Measurements from ENCODE around the gene ITPR3. TPM values are rescaled to one million over a fixed set of nuclear protein-coding genes. Genes with fewer than 3 reads are reported as not detected.

The ITPR3 gene
- total RNA-seq, 1 donor from 2014 or later, result 5.6 TPM

DNA sequence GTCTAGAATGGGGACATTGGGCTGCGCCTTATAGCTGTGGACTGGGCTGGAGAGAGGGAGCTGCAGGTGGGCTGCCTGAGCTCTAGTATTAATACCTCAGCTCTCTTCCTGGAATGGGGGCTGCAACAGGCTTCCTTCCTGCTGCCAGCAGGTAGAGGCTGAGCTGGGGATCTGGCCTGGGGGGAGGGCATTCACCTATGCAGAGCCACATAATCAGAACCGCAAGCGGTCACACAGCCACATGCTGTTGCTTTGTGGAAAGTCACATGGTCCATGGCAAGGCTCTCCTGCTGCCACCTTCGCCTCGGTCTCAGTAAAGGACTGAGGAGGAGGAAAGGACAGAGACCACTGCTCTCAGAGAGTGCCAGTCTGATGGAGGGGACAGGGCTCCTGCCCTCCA lies 35.7 kb downstream of the ITPR3 start:
- intact Hi-C loops (cut with micrococcal nuclease), result no loop called here
- Histone ChIP-seq H3K27me3 (ENCODE audit: low read depth) (no peaks in the 10 kb centered on the region), H3K4me1 (peaks cover 5% of the 10 kb centered on the region), H3K4me3 (no peak overlapping the region), H3K9me3 (replicated peaks) (no peaks in the 10 kb centered on the region), H3K27ac (replicated peaks) (no peak overlapping the region), H3K36me3 (peaks cover 18% of the 10 kb centered on the region)
- no peak for DNase-seq
- TF ChIP-seq CTCF (IDR thresholded peaks at IDR 0.05; ENCODE audit: borderline replicate concordance), result no peak

- peaks cover 13% of the 10 kb centered on the region for H3K36me3 ChIP-seq
- H3K4me1 ChIP-seq, result no peaks in the 10 kb centered on the region
- no peak overlapping the region for H3K4me3 ChIP-seq
- DNase-seq, result no peak
- H3K9me3 ChIP-seq (replicated peaks), result no peaks in the 10 kb centered on the region
- no peaks in the 10 kb centered on the region for H3K27me3 ChIP-seq (ENCODE audit: low read depth)
- TF ChIP-seq CTCF (IDR thresholded peaks at IDR 0.05; ENCODE audit: borderline replicate concordance), result no peak
- H3K27ac ChIP-seq (replicated peaks), result no peak overlapping the region
- intact Hi-C loops (cut with micrococcal nuclease), result no loop called here
Observed at GRCh38 chr6:33658982-33659689, 38.0 kb downstream of the ITPR3 start.

DNA sequence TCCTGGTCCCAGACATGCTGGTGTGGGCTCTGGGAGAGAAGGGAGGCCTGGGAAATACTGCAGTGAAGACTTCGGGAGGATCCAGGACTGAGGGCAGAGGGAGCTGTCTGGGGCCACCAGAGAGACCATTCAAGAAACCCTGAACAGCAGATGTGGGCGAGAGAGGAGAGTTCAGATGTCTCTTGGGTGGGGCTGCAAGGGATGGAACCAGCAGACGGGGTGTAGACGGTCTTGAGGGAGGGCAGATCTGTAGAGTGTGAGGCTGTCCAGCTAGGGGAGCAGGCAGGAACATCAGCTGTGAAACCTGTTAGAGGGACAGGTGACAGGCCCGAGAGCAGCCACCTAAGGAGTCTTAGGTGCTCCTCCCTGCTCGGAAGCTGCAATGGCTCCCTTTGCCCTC lies 38.9 kb downstream of the ITPR3 start:
- Histone ChIP-seq H3K27ac (replicated peaks) (no peak overlapping the region), H3K36me3 (peaks cover 18% of the 10 kb centered on the region), H3K27me3 (ENCODE audit: low read depth) (no peaks in the 10 kb centered on the region), H3K9me3 (replicated peaks) (no peaks in the 10 kb centered on the region), H3K4me3 (no peak overlapping the region), H3K4me1 (no peaks in the 10 kb centered on the region)
- DNase-seq, result no peak
- intact Hi-C loops (cut with micrococcal nuclease), result no loop called here
- TF ChIP-seq CTCF (IDR thresholded peaks at IDR 0.05; ENCODE audit: borderline replicate concordance), result no peak

- intact Hi-C loops (cut with micrococcal nuclease), result no loop called here
- Histone ChIP-seq H3K9me3 (replicated peaks) (no peaks in the 10 kb centered on the region), H3K27ac (replicated peaks) (no peak overlapping the region), H3K4me1 (no peaks in the 10 kb centered on the region), H3K27me3 (ENCODE audit: low read depth) (no peaks in the 10 kb centered on the region), H3K36me3 (peaks cover 25% of the 10 kb centered on the region), H3K4me3 (no peak overlapping the region)
- DNase-seq, result no peak
- TF ChIP-seq CTCF (IDR thresholded peaks at IDR 0.05; ENCODE audit: borderline replicate concordance), result no peak
Observed at GRCh38 chr6:33661106-33661838, 40.1 kb downstream of the ITPR3 start.

DNA sequence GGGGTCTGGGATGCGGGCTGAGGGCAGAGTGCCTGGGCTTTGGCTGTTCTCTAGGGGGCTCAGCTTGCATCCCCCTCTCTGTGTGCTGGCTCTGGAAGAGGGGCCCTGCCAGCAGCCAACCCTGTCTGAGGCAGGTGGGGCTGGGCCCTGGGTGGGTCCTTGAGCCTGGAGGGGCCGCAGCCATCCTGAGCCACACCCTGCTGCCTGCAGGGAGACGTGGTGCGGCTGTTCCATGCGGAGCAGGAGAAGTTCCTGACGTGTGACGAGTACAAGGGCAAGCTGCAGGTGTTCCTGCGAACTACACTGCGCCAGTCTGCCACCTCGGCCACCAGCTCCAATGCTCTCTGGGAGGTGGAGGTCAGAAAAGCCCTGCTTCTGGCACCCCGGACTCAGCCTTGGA lies 41.2 kb downstream of the ITPR3 start:
- Histone ChIP-seq H3K4me3 (no peak overlapping the region), H3K27me3 (ENCODE audit: low read depth) (no peaks in the 10 kb centered on the region), H3K9me3 (replicated peaks) (no peaks in the 10 kb centered on the region), H3K27ac (replicated peaks) (no peak overlapping the region), H3K4me1 (no peaks in the 10 kb centered on the region), H3K36me3 (peaks cover 28% of the 10 kb centered on the region)
- DNase-seq, result no peak
- intact Hi-C loops (cut with micrococcal nuclease), result no loop called here
- no peak for TF ChIP-seq CTCF (IDR thresholded peaks at IDR 0.05; ENCODE audit: borderline replicate concordance)

All from left ventricle myocardium inferior (tissue), 1 donor.